Spleen (tissue), 7 donors: ENCODE data around the gene AFDN.

Source experiments
- CTCF ChIP-seq, 11 experiments: fragments of 200-600 bp in 7 of 11; fragments of 450-650 bp in 4 of 11; sonication (generic) in 4 of 11; IDR thresholded peaks in 8 of 11; conservative IDR thresholded peaks in 3 of 11; 1 replicate in 7 of 11; 2 replicates in 4 of 11; pipeline versions ENCODE4 v1.4.0 to v1.8.0; 2016 to 2021; ENCODE audit warnings: antibody characterized with exemption in 11 of 11, inconsistent platforms in 4 of 11, mild to moderate bottlenecking in 1 of 11
- POLR2A ChIP-seq, 3 donors: fragments of 450-650 bp; IDR thresholded peaks; one replicate each; pipeline ENCODE4 v1.5.1; 2017; ENCODE audit warnings: antibody characterized with exemption in 3 of 3, mild to moderate bottlenecking in 1 of 3
- POLR2AphosphoS5 ChIP-seq, 3 donors: sonication (generic); formaldehyde crosslinking; IDR thresholded peaks; one replicate each; pipeline ENCODE4 v1.5.1; 2017; ENCODE audit warnings: antibody characterized with exemption in 3 of 3
- donor health status: DM: no; HTN: no; CAD: no; lungs with moderate emphysema.
- donor health status: DM: no; HTN: no; CAD: no.
- donor health status: DM: no; HTN: no; CAD: no.

DNA sequence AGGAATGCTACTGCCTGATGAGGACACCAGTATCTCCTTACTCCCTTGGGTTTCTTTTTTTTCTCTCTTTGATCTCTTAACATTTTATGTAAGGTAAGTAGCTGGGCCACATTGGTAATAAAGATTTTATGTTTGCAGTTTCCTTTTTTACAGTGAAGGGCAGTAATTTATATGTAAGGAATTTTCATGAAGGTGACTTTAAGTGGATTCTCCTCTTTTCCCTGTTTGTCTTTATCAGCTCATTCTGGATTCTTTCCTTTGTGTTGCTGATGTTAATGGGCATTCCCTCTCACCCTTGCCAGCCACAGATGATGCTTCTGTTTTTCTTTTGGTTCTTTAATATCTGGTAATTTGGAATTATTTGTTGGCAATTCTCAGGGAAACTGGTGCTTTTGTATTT is 34.7 kb downstream of the AFDN start:
- TF ChIP-seq CTCF (IDR thresholded peaks at IDR 0.05 in 8 of 11, conservative IDR thresholded peaks at IDR 0.05 in 3 of 11) = no peak
- no peak for TF ChIP-seq POLR2AphosphoS5 (IDR thresholded peaks at IDR 0.05)
- no peak for TF ChIP-seq POLR2A (IDR thresholded peaks at IDR 0.05)
